SW 1271 (cell line): ENCODE data around the gene MZB1.
A peak's percentile ranks its signal among the peaks of the same experiment; 100 is the strongest.
"Not testable (repeated sequence)": the region's sequence is repeated elsewhere in the genome, so short reads cannot be mapped to it uniquely, and the experiment has no call there.

Experiments used
- DNase-seq, 2 experiments: peaks; one replicate each; lab custom pipeline; 2025; lab: John Stamatoyannopoulos, UW

The MZB1 gene

GRCh38 chr5:139410121-139410992, 20.6 kb upstream of the MZB1 start:
- DNase-seq: no peak

GRCh38 chr5:139409116-139409515, 19.4 kb upstream of the MZB1 start:
- DNase-seq: not testable (repeated sequence)

GRCh38 chr5:139408191-139408590, 18.5 kb upstream of the MZB1 start:
- DNase-seq: no peak

GRCh38 chr5:139407517-139407916, 17.8 kb upstream of the MZB1 start:
- no peak for DNase-seq

GRCh38 chr5:139406963-139407362, 17.2 kb upstream of the MZB1 start:
- no peak for DNase-seq

GRCh38 chr5:139404484-139404840, 14.7 kb upstream of the MZB1 start:
- DNase-seq: no peak

- DNase-seq: peak; percentile 96 to 98
Measured at GRCh38 chr5:139403787-139404483, 14.2 kb upstream of the MZB1 start, which contains the start of gene SPATA24. SPATA24 (minus strand) TSS chr5:139404089; CDS start chr5:139404060, 29 bp downstream.

GRCh38 chr5:139403418-139403786, 13.7 kb upstream of the MZB1 start:
- DNase-seq: no peak

GRCh38 chr5:139402561-139403158, 12.9 kb upstream of the MZB1 start:
- DNase-seq: peak in 1 of 2 experiments; percentile 33

GRCh38 chr5:139401546-139401945, 11.8 kb upstream of the MZB1 start:
- no peak for DNase-seq

- DNase-seq: no peak
Measured at GRCh38 chr5:139399501-139400121, 9.9 kb upstream of the MZB1 start.

- no peak for DNase-seq
Measured at GRCh38 chr5:139397921-139398320, 8.2 kb upstream of the MZB1 start.

GRCh38 chr5:139396691-139397090, 7.0 kb upstream of the MZB1 start:
- no peak for DNase-seq

GRCh38 chr5:139395844-139396640, 6.3 kb upstream of the MZB1 start:
- DNase-seq: no peak

- no peak for DNase-seq
Measured at GRCh38 chr5:139394654-139395566, 5.2 kb upstream of the MZB1 start, which contains the start of gene PROB1. PROB1 (minus strand) TSS chr5:139395104; CDS start chr5:139395081, 23 bp downstream.

GRCh38 chr5:139394123-139394653, 4.5 kb upstream of the MZB1 start:
- no peak for DNase-seq

GRCh38 chr5:139393497-139394122, 3.9 kb upstream of the MZB1 start:
- no peak for DNase-seq

- DNase-seq: peak; percentile 37 to 83
Measured at GRCh38 chr5:139392678-139393496, 3.2 kb upstream of the MZB1 start.

- DNase-seq: peak in 1 of 2 experiments; percentile 48
Measured at GRCh38 chr5:139392324-139392677, 2.6 kb upstream of the MZB1 start.
